NCI-H526 (cell line): Measurements from ENCODE around the gene MGAT3.

Source experiments
- DNase-seq, 2 experiments: peaks; one replicate each; lab custom pipeline; 2025; lab: John Stamatoyannopoulos, UW

MGAT3 gene

GRCh38 chr22:39428597-39429071 lies 28.2 kb upstream of the MGAT3 start:
- no peak for DNase-seq

GRCh38 chr22:39429186-39429585 lies 27.6 kb upstream of the MGAT3 start:
- DNase-seq: no peak

GRCh38 chr22:39429916-39430575 lies 26.8 kb upstream of the MGAT3 start:
- no peak for DNase-seq

- DNase-seq: no peak
Measured at GRCh38 chr22:39430576-39431150, 26.1 kb upstream of the MGAT3 start.

GRCh38 chr22:39431216-39431801 lies 25.5 kb upstream of the MGAT3 start:
- DNase-seq: no peak

GRCh38 chr22:39431821-39432251 lies 25.0 kb upstream of the MGAT3 start:
- DNase-seq: no peak

- DNase-seq: no peak
Measured at GRCh38 chr22:39432361-39432811, 24.4 kb upstream of the MGAT3 start.

GRCh38 chr22:39433476-39434242 lies 23.2 kb upstream of the MGAT3 start:
- no peak for DNase-seq

- DNase-seq: no peak
Measured at GRCh38 chr22:39434243-39434653, 22.6 kb upstream of the MGAT3 start.

- no peak for DNase-seq
Measured at GRCh38 chr22:39434721-39435120, 22.1 kb upstream of the MGAT3 start.

GRCh38 chr22:39435616-39436015 lies 21.2 kb upstream of the MGAT3 start:
- no peak for DNase-seq

- no peak for DNase-seq
Measured at GRCh38 chr22:39437791-39438704, 18.8 kb upstream of the MGAT3 start.

- DNase-seq: no peak
Measured at GRCh38 chr22:39439170-39439569, 17.6 kb upstream of the MGAT3 start.

- no peak for DNase-seq
Measured at GRCh38 chr22:39443398-39443797, 13.4 kb upstream of the MGAT3 start.

GRCh38 chr22:39444247-39444800 lies 12.5 kb upstream of the MGAT3 start:
- no peak for DNase-seq

- DNase-seq: no peak
Measured at GRCh38 chr22:39444937-39445465, 11.8 kb upstream of the MGAT3 start.

GRCh38 chr22:39445678-39446077 lies 11.1 kb upstream of the MGAT3 start:
- DNase-seq: no peak

GRCh38 chr22:39446239-39446721 lies 10.5 kb upstream of the MGAT3 start:
- peak in 1 of 2 experiments; percentile 40 for DNase-seq

GRCh38 chr22:39448205-39449054 lies 8.4 kb upstream of the MGAT3 start:
- DNase-seq: no peak

- no peak for DNase-seq
Measured at GRCh38 chr22:39449708-39450107, 7.1 kb upstream of the MGAT3 start.
